ENCODE results near the gene FCRL6. TPM values are rescaled to one million over a fixed set of nuclear protein-coding genes. Genes with fewer than 3 reads are reported as not detected.

FCRL6 gene
- total and polyA plus RNA-seq, 4 donors = 0.45 to 1.7 (median 0.88) TPM; not detected in 1

GRCh38 chr1:159848326-159848725 lies 46.2 kb downstream of the FCRL6 start:
- H3K4me3 ChIP-seq (ENCODE audit: low read length in 2 of 2) = no peak overlapping the region
- intact Hi-C loops (cut with DNase I) = no loop called here
- no peak for ATAC-seq (ENCODE audit: low FRiP score)
- no peak overlapping the region for H3K27ac ChIP-seq (ENCODE audit: low read depth in 1 of 2, low read length in 2 of 2)
- H3K36me3 ChIP-seq (ENCODE audit: control insufficient read depth in 1 of 2, insufficient read depth in 2 of 2, low read length in 1 of 2) = no peaks in the 10 kb centered on the region
- WGBS, 2 donors = 47 to 49% methylated on average over 3 of the region's 3 CpGs
- no peaks in the 10 kb centered on the region for H3K9me3 ChIP-seq (ENCODE audit: control insufficient read depth, low read length)
- H3K27me3 ChIP-seq (ENCODE audit: control insufficient read depth in 1 of 2, insufficient read depth in 2 of 2, low read length in 1 of 2) = no peaks in the 10 kb centered on the region
- no peaks in the 10 kb centered on the region for H3K4me1 ChIP-seq (ENCODE audit: control insufficient read depth in 1 of 2, insufficient read depth in 2 of 2, low read length in 2 of 2)
- DNase-seq = no peak

GRCh38 chr1:159849626-159850366 lies 47.6 kb downstream of the FCRL6 start:
- Histone ChIP-seq H3K9me3 (ENCODE audit: control insufficient read depth, low read length) (no peaks in the 10 kb centered on the region), H3K27me3 (ENCODE audit: control insufficient read depth in 1 of 2, insufficient read depth in 2 of 2, low read length in 1 of 2) (no peaks in the 10 kb centered on the region), H3K4me1 (ENCODE audit: control insufficient read depth in 1 of 2, insufficient read depth in 2 of 2, low read length in 2 of 2) (no peaks in the 10 kb centered on the region), H3K27ac (ENCODE audit: low read depth in 1 of 2, low read length in 2 of 2) (no peak overlapping the region), H3K4me3 (ENCODE audit: low read length in 2 of 2) (no peak overlapping the region), H3K36me3 (ENCODE audit: control insufficient read depth in 1 of 2, insufficient read depth in 2 of 2, low read length in 1 of 2) (no peaks in the 10 kb centered on the region)
- intact Hi-C loops (cut with DNase I) = no loop called here
- 80 to 96% methylated on average over 2 of the region's 2 CpGs for WGBS, 2 donors
- ATAC-seq (ENCODE audit: low FRiP score) (no peak), DNase-seq (no peak)

GRCh38 chr1:159851407-159851806 lies 49.2 kb downstream of the FCRL6 start:
- Histone ChIP-seq H3K4me3 (ENCODE audit: low read length in 2 of 2) (no peak overlapping the region), H3K27me3 (ENCODE audit: control insufficient read depth in 1 of 2, insufficient read depth in 2 of 2, low read length in 1 of 2) (no peaks in the 10 kb centered on the region), H3K27ac (ENCODE audit: low read depth in 1 of 2, low read length in 2 of 2) (no peak overlapping the region), H3K9me3 (ENCODE audit: control insufficient read depth, low read length) (no peaks in the 10 kb centered on the region), H3K36me3 (ENCODE audit: control insufficient read depth in 1 of 2, insufficient read depth in 2 of 2, low read length in 1 of 2) (no peaks in the 10 kb centered on the region), H3K4me1 (ENCODE audit: control insufficient read depth in 1 of 2, insufficient read depth in 2 of 2, low read length in 2 of 2) (no peaks in the 10 kb centered on the region)
- no peak for ATAC-seq (ENCODE audit: low FRiP score)
- DNase-seq = no peak
- 70 to 80% methylated on average over 1 of the region's 1 CpG for WGBS, 2 donors
- intact Hi-C loops (cut with DNase I) = no loop called here

- intact Hi-C loops (cut with DNase I) = loop anchor here in 1 of 2 donors (2.0 kb wide), 2 partner anchors 37 to 71 kb away; partner anchors contain the start of gene TAGLN2
- 12 to 17% methylated on average over 6 of the region's 6 CpGs for WGBS, 2 donors
- H3K4me3 ChIP-seq (ENCODE audit: low read length in 2 of 2) = peak overlapping the region in 1 of 2 donors; percentile 38
- H3K4me1 ChIP-seq (ENCODE audit: control insufficient read depth in 1 of 2, insufficient read depth in 2 of 2, low read length in 2 of 2) = no peaks in the 10 kb centered on the region
- no peak overlapping the region for H3K27ac ChIP-seq (ENCODE audit: low read depth in 1 of 2, low read length in 2 of 2)
- ATAC-seq (ENCODE audit: low FRiP score) (no peak), DNase-seq (no peak)
- no peaks in the 10 kb centered on the region for H3K36me3 ChIP-seq (ENCODE audit: control insufficient read depth in 1 of 2, insufficient read depth in 2 of 2, low read length in 1 of 2)
- H3K27me3 ChIP-seq (ENCODE audit: control insufficient read depth in 1 of 2, insufficient read depth in 2 of 2, low read length in 1 of 2) = no peaks in the 10 kb centered on the region
- H3K9me3 ChIP-seq (ENCODE audit: control insufficient read depth, low read length) = no peaks in the 10 kb centered on the region
These were observed 51.4 kb downstream of the FCRL6 start for GRCh38 chr1:159853417-159854115.

GRCh38 chr1:159854116-159854692 lies 52.0 kb downstream of the FCRL6 start:
- WGBS, 2 donors = 1% methylated on average over 29 to 31 of the region's 31 CpGs
- no peaks in the 10 kb centered on the region for H3K27me3 ChIP-seq (ENCODE audit: control insufficient read depth in 1 of 2, insufficient read depth in 2 of 2, low read length in 1 of 2)
- intact Hi-C loops (cut with DNase I) = loop anchor here in 1 of 2 donors (2.0 kb wide), 2 partner anchors 37 to 71 kb away; partner anchors contain the start of gene TAGLN2
- H3K9me3 ChIP-seq (ENCODE audit: control insufficient read depth, low read length) = no peaks in the 10 kb centered on the region
- no peaks in the 10 kb centered on the region for H3K36me3 ChIP-seq (ENCODE audit: control insufficient read depth in 1 of 2, insufficient read depth in 2 of 2, low read length in 1 of 2)
- peak; percentile 90 for DNase-seq
- peak overlapping the region; percentile 16 to 61 for H3K27ac ChIP-seq (ENCODE audit: low read depth in 1 of 2, low read length in 2 of 2)
- H3K4me1 ChIP-seq (ENCODE audit: control insufficient read depth in 1 of 2, insufficient read depth in 2 of 2, low read length in 2 of 2) = no peaks in the 10 kb centered on the region
- peak; percentile 88 for ATAC-seq (ENCODE audit: low FRiP score)
- peak overlapping the region; percentile 38 to 87 for H3K4me3 ChIP-seq (ENCODE audit: low read length in 2 of 2)

GRCh38 chr1:159854693-159855192 lies 52.6 kb downstream of the FCRL6 start:
- H3K4me3 ChIP-seq (ENCODE audit: low read length in 2 of 2) = peak overlapping the region; percentile 38 to 87
- no peaks in the 10 kb centered on the region for H3K36me3 ChIP-seq (ENCODE audit: control insufficient read depth in 1 of 2, insufficient read depth in 2 of 2, low read length in 1 of 2)
- peak; percentile 95 for ATAC-seq (ENCODE audit: low FRiP score)
- peak overlapping the region; percentile 16 to 61 for H3K27ac ChIP-seq (ENCODE audit: low read depth in 1 of 2, low read length in 2 of 2)
- no peaks in the 10 kb centered on the region for H3K9me3 ChIP-seq (ENCODE audit: control insufficient read depth, low read length)
- intact Hi-C loops (cut with DNase I) = loop anchor here in 1 of 2 donors (2.0 to 5.0 kb wide), 3 partner anchors 36 to 70 kb away; partner anchors contain the start of gene TAGLN2
- 0 to 1% methylated on average over 56 to 59 of the region's 59 CpGs for WGBS, 2 donors
- H3K4me1 ChIP-seq (ENCODE audit: control insufficient read depth in 1 of 2, insufficient read depth in 2 of 2, low read length in 2 of 2) = no peaks in the 10 kb centered on the region
- DNase-seq = peak; percentile 93
- no peaks in the 10 kb centered on the region for H3K27me3 ChIP-seq (ENCODE audit: control insufficient read depth in 1 of 2, insufficient read depth in 2 of 2, low read length in 1 of 2)

- no peaks in the 10 kb centered on the region for H3K4me1 ChIP-seq (ENCODE audit: control insufficient read depth in 1 of 2, insufficient read depth in 2 of 2, low read length in 2 of 2)
- H3K36me3 ChIP-seq (ENCODE audit: control insufficient read depth in 1 of 2, insufficient read depth in 2 of 2, low read length in 1 of 2) = no peaks in the 10 kb centered on the region
- WGBS, 2 donors = 74 to 79% methylated on average over 34 of the region's 34 CpGs
- no peak overlapping the region for H3K4me3 ChIP-seq (ENCODE audit: low read length in 2 of 2)
- H3K27me3 ChIP-seq (ENCODE audit: control insufficient read depth in 1 of 2, insufficient read depth in 2 of 2, low read length in 1 of 2) = no peaks in the 10 kb centered on the region
- ATAC-seq (ENCODE audit: low FRiP score) = no peak
- intact Hi-C loops (cut with DNase I) = loop anchor here in 1 of 2 donors (2.0 to 5.0 kb wide), 3 partner anchors 35 to 69 kb away; partner anchors contain the start of gene TAGLN2
- no peaks in the 10 kb centered on the region for H3K9me3 ChIP-seq (ENCODE audit: control insufficient read depth, low read length)
- no peak overlapping the region for H3K27ac ChIP-seq (ENCODE audit: low read depth in 1 of 2, low read length in 2 of 2)
- DNase-seq = no peak
These were observed 53.5 kb downstream of the FCRL6 start for GRCh38 chr1:159855709-159856108.

- Histone ChIP-seq H3K27me3 (ENCODE audit: control insufficient read depth in 1 of 2, insufficient read depth in 2 of 2, low read length in 1 of 2) (no peaks in the 10 kb centered on the region), H3K4me1 (ENCODE audit: control insufficient read depth in 1 of 2, insufficient read depth in 2 of 2, low read length in 2 of 2) (no peaks in the 10 kb centered on the region), H3K9me3 (ENCODE audit: control insufficient read depth, low read length) (no peaks in the 10 kb centered on the region), H3K4me3 (ENCODE audit: low read length in 2 of 2) (no peak overlapping the region), H3K27ac (ENCODE audit: low read depth in 1 of 2, low read length in 2 of 2) (no peak overlapping the region), H3K36me3 (ENCODE audit: control insufficient read depth in 1 of 2, insufficient read depth in 2 of 2, low read length in 1 of 2) (no peaks in the 10 kb centered on the region)
- DNase-seq (no peak), ATAC-seq (ENCODE audit: low FRiP score) (no peak)
- intact Hi-C loops (cut with DNase I) = loop anchor here in 1 of 2 donors (5.0 kb wide), 1 partner anchor 59 kb away; no protein-coding TSS in a partner anchor
- WGBS, 2 donors = 86 to 98% methylated on average over 1 of the region's 1 CpG
These were observed 54.4 kb downstream of the FCRL6 start for GRCh38 chr1:159856576-159856975.
